Lung (tissue), 12 donors: ENCODE results near the gene RGL4. TPM values are rescaled to one million over a fixed set of nuclear protein-coding genes. Genes with fewer than 3 reads are reported as not detected.

ENCODE experiments used
- ATAC-seq: fragments of 200-7000 bp; cut with Tn5 transposase; one replicate; pipeline ENCODE4 v1.9.1; 2020; ENCODE audit warnings: moderate number of reproducible peaks; ENCODE audit not compliant: insufficient read depth, low FRiP score
- DNase-seq, 3 donors: peaks; one replicate each; pipeline ENCODE4 v3.0.0-alpha.2; 2013 to 2017
- H3K27ac ChIP-seq, 2 donors: one replicate each; pipeline ENCODE4 v1.5.1; 2013; ENCODE audit warnings: mild to moderate bottlenecking in 2 of 2, moderate library complexity in 2 of 2, control low read depth in 1 of 2, inconsistent platforms in 1 of 2, low read depth in 1 of 2, low read length in 1 of 2
- H3K27me3 ChIP-seq, 3 donors: one replicate each; pipeline ENCODE4 v1.5.1; 2013; ENCODE audit warnings: low read length in 2 of 3; ENCODE audit not compliant: control insufficient read depth in 3 of 3, insufficient read depth in 3 of 3
- H3K36me3 ChIP-seq, 4 donors: one replicate each; pipeline ENCODE4 v1.5.1; 2013; ENCODE audit warnings: low read length in 4 of 4, mild to moderate bottlenecking in 1 of 4, moderate library complexity in 1 of 4; ENCODE audit not compliant: control insufficient read depth in 4 of 4, insufficient read depth in 4 of 4
- H3K4me1 ChIP-seq, 5 donors: one replicate each; pipeline ENCODE4 v1.5.1; 2013; ENCODE audit warnings: low read length in 5 of 5, mild to moderate bottlenecking in 2 of 5, moderate library complexity in 1 of 5; ENCODE audit not compliant: control insufficient read depth in 5 of 5, insufficient read depth in 5 of 5
- H3K4me3 ChIP-seq: one replicate; pipeline ENCODE4 v1.5.1; 2013; ENCODE audit warnings: mild to moderate bottlenecking, control low read depth, moderate library complexity
- H3K9ac ChIP-seq, 2 donors: one replicate each; pipeline ENCODE4 v1.5.1; 2013; ENCODE audit warnings: low read length in 2 of 2, control low read depth in 1 of 2; ENCODE audit not compliant: insufficient read depth in 1 of 2
- H3K9me3 ChIP-seq, 4 donors: one replicate each; pipeline ENCODE4 v1.5.1; 2013; ENCODE audit warnings: low read length in 3 of 4, mild to moderate bottlenecking in 1 of 4, moderate library complexity in 1 of 4; ENCODE audit not compliant: control insufficient read depth in 4 of 4, insufficient read depth in 3 of 4
- CTCF ChIP-seq: IDR thresholded peaks from 2 replicates; pipeline ENCODE4 v1.5.1; 2012; ENCODE audit warnings: mild to moderate bottlenecking; ENCODE audit errors: control extremely low read depth, extremely low read depth
- WGBS, 2 donors: extraction: QIAGEN DNeasy Blood & Tissue Kit; methylation state at CpG; one replicate each; pipeline ENCODE4 v1.1.7; 2013; 5-methylcytosine and 5-hydroxymethylcytosine counted together
- polyA plus RNA-seq, 2 donors: library from polyadenylated mRNA; stranded (reverse); fragments of 200-250 nt; gene quantifications; one replicate each; pipeline ENCODE4 v1.2.1, GENCODE V29; 2013
- total RNA-seq, 2 donors: library from RNA; depleted of rRNA in 1 of 2; stranded (reverse); fragments of >200 nt in 1 of 2; gene quantifications; one replicate each; pipeline ENCODE4 v1.2.1, GENCODE V29; 2014 to 2021
- donor health status: control.
- donor health status: control.
- donor health status: Bipolar disorder and iron deficiency.
- donor health status: healthy.
- donor health status: DM: yes; HTN: yes; CAD: no.

RGL4 gene
- total and polyA plus RNA-seq, 4 donors, result 1.3 to 37.0 (median 2.6) TPM

GRCh38 chr22:23700706-23701105 is 9.9 kb downstream of the RGL4 start:
- ATAC-seq, result no peak
- peaks cover 23 to 37% (median 28%) of the 10 kb centered on the region in 4 donors for H3K36me3 ChIP-seq
- WGBS, 2 donors, result 89 to 95% methylated on average over 7 of the region's 7 CpGs
- H3K4me3 ChIP-seq, result no peak overlapping the region
- DNase-seq, result no peak
- H3K27me3 ChIP-seq, result no peaks in the 10 kb centered on the region
- no peak for TF ChIP-seq CTCF
- no peak overlapping the region for H3K27ac ChIP-seq
- no peaks in the 10 kb centered on the region for H3K4me1 ChIP-seq
- H3K9me3 ChIP-seq, result no peaks in the 10 kb centered on the region
- no peak overlapping the region for H3K9ac ChIP-seq

GRCh38 chr22:23704062-23704461 is 13.2 kb downstream of the RGL4 start:
- H3K9ac ChIP-seq, result no peak overlapping the region
- H3K27ac ChIP-seq, result no peak overlapping the region
- 94 to 96% methylated on average over 5 of the region's 5 CpGs for WGBS, 2 donors
- no peaks in the 10 kb centered on the region for H3K27me3 ChIP-seq
- TF ChIP-seq CTCF, result no peak
- H3K4me1 ChIP-seq, result no peaks in the 10 kb centered on the region
- H3K36me3 ChIP-seq, result peaks cover 25 to 48% (median 39%) of the 10 kb centered on the region in 4 donors
- no peak for DNase-seq
- no peak for ATAC-seq
- H3K4me3 ChIP-seq, result no peak overlapping the region
- H3K9me3 ChIP-seq, result no peaks in the 10 kb centered on the region

- Histone ChIP-seq H3K9ac (no peak overlapping the region), H3K4me1 (no peaks in the 10 kb centered on the region), H3K4me3 (no peak overlapping the region), H3K36me3 (peaks cover 30 to 54% (median 41%) of the 10 kb centered on the region in 4 donors), H3K27ac (no peak overlapping the region), H3K9me3 (no peaks in the 10 kb centered on the region), H3K27me3 (no peaks in the 10 kb centered on the region)
- no peak for TF ChIP-seq CTCF
- DNase-seq, result no peak
- WGBS, 2 donors, result 86 to 93% methylated on average over 3 of the region's 3 CpGs
- ATAC-seq, result no peak
These were observed 14.0 kb downstream of the RGL4 start for GRCh38 chr22:23704829-23705228.

- Histone ChIP-seq H3K36me3 (peaks cover 32 to 52% (median 42%) of the 10 kb centered on the region in 4 donors), H3K9ac (no peak overlapping the region), H3K4me3 (no peak overlapping the region), H3K27ac (no peak overlapping the region), H3K27me3 (no peaks in the 10 kb centered on the region), H3K9me3 (no peaks in the 10 kb centered on the region), H3K4me1 (no peaks in the 10 kb centered on the region)
- TF ChIP-seq CTCF, result no peak
- ATAC-seq, result no peak
- WGBS, 2 donors, result 84 to 89% methylated on average over 3 of the region's 3 CpGs
- no peak for DNase-seq
These were observed 14.5 kb downstream of the RGL4 start for GRCh38 chr22:23705358-23705757.
